Measurements from ENCODE around the gene SGTB.

SGTB gene

DNA sequence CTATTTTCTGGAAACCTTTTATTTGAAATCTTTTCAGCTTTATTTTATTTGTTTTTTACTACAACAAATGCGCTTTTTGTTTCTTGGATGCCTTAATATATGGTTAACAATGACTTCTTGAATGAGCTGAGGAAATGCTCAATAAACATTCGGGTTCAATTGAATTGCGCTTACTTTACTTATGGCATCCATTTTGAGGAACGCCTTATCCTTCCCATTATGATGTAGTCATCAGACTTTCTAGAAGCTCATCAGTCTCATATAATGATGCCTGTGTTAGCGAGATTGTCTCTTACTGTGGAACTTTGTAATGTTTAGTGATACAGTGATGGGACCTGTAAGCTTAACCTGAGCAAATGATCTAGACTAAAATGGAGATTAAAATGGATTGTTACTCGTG, 96.2 kb downstream of the SGTB start:
- Histone ChIP-seq H3K9me3 (ENCODE audit: insufficient read depth, low read length, severe bottlenecking) (no peaks in the 10 kb centered on the region), H3K79me2 (ENCODE audit: insufficient read depth, low read length) (peaks cover 92% of the 10 kb centered on the region), H3K4me3 (ENCODE audit: low read depth in 1 of 2, low read length in 2 of 2) (peak overlapping the region; percentile 98), H3K4me2 (ENCODE audit: insufficient read depth, low read length) (peak overlapping the region; percentile 88), H4K20me1 (ENCODE audit: insufficient read depth, low read length) (no peaks in the 10 kb centered on the region), H2AFZ (ENCODE audit: low read depth, low read length) (0 out of 2 replicates have a peak overlapping the region, but pooled peaks have one; percentile 88), H3K4me1 (ENCODE audit: insufficient read depth, low read length) (peaks cover 50% of the 10 kb centered on the region), H3K36me3 (ENCODE audit: insufficient read depth, low read length) (peaks cover 12% of the 10 kb centered on the region), H3K27me3 (ENCODE audit: insufficient read depth, low read length, poor library complexity) (no peaks in the 10 kb centered on the region), H3K9ac (ENCODE audit: low read depth, low read length) (peak overlapping the region; percentile 71), H3K27ac (ENCODE audit: low read length) (peak overlapping the region; percentile 95)
- TF ChIP-seq EZH2 (IDR thresholded peaks at IDR 0.05; ENCODE audit: borderline replicate concordance, low read depth, low read length, severe bottlenecking) (no peak), CTCF (IDR thresholded peaks at IDR 0.05; ENCODE audit: borderline replicate concordance, extremely low read depth, low read length, poor library complexity, severe bottlenecking) (no peak)
- no peak for DNase-seq
- ATAC-seq (ENCODE audit: insufficient read depth, low read depth) = no peak

- no peaks in the 10 kb centered on the region for H4K20me1 ChIP-seq (ENCODE audit: insufficient read depth, low read length)
- peak within 1 kb of the TSS; percentile 71 for H3K9ac ChIP-seq (ENCODE audit: low read depth, low read length)
- H3K36me3 ChIP-seq (ENCODE audit: insufficient read depth, low read length) = peaks cover 12% of the 10 kb centered on the region
- DNase-seq = peak; percentile 86
- peak within 1 kb of the TSS; percentile 98 for H2AFZ ChIP-seq (ENCODE audit: low read depth, low read length)
- H3K4me3 ChIP-seq (ENCODE audit: low read depth in 1 of 2, low read length in 2 of 2) = peak within 1 kb of the TSS; percentile 98
- peak; percentile 75 for ATAC-seq (ENCODE audit: insufficient read depth, low read depth)
- H3K4me2 ChIP-seq (ENCODE audit: insufficient read depth, low read length) = peak within 1 kb of the TSS; percentile 88
- H3K27ac ChIP-seq (ENCODE audit: low read length) = peak within 1 kb of the TSS; percentile 95
- H3K27me3 ChIP-seq (ENCODE audit: insufficient read depth, low read length, poor library complexity) = no peaks in the 10 kb centered on the region
- H3K79me2 ChIP-seq (ENCODE audit: insufficient read depth, low read length) = peaks cover 93% of the 10 kb centered on the region
- TF ChIP-seq CTCF (IDR thresholded peaks at IDR 0.05; ENCODE audit: borderline replicate concordance, extremely low read depth, low read length, poor library complexity, severe bottlenecking) = no peak
- no peak for TF ChIP-seq EZH2 (IDR thresholded peaks at IDR 0.05; ENCODE audit: borderline replicate concordance, low read depth, low read length, severe bottlenecking)
- no peaks in the 10 kb centered on the region for H3K9me3 ChIP-seq (ENCODE audit: insufficient read depth, low read length, severe bottlenecking)
- H3K4me1 ChIP-seq (ENCODE audit: insufficient read depth, low read length) = peaks cover 50% of the 10 kb centered on the region
Measured at GRCh38 chr5:65624571-65625555, 97.0 kb downstream of the SGTB start, which contains the start of the genes SHLD3 and TRAPPC13. Gene SHLD3, plus strand, starts transcription at chr5:65625027. Its CDS starts 4,561 bp downstream, at chr5:65629588. Gene TRAPPC13, plus strand, starts transcription at chr5:65625027. Its CDS starts 34 bp downstream, at chr5:65625061.

GRCh38 chr5:65624025-65624570, 97.8 kb downstream of the SGTB start, which contains the start of gene TRIM23:
Gene TRIM23, minus strand, starts transcription at chr5:65624333. Its CDS starts 59 bp downstream, at chr5:65624274.
- no peaks in the 10 kb centered on the region for H3K9me3 ChIP-seq (ENCODE audit: insufficient read depth, low read length, severe bottlenecking)
- TF ChIP-seq EZH2 (IDR thresholded peaks at IDR 0.05; ENCODE audit: borderline replicate concordance, low read depth, low read length, severe bottlenecking) (no peak), CTCF (IDR thresholded peaks at IDR 0.05; ENCODE audit: borderline replicate concordance, extremely low read depth, low read length, poor library complexity, severe bottlenecking) (peak; percentile 33)
- DNase-seq (peak; percentile 92), ATAC-seq (ENCODE audit: insufficient read depth, low read depth) (peak; percentile 97)
- H3K4me2 ChIP-seq (ENCODE audit: insufficient read depth, low read length) = peak within 1 kb of the TSS; percentile 88
- H3K27ac ChIP-seq (ENCODE audit: low read length) = peak within 1 kb of the TSS; percentile 95
- H3K9ac ChIP-seq (ENCODE audit: low read depth, low read length) = peak within 1 kb of the TSS; percentile 71
- H3K36me3 ChIP-seq (ENCODE audit: insufficient read depth, low read length) = peaks cover 5% of the 10 kb centered on the region; the same call in 1 of the 2 replicates
- peak within 1 kb of the TSS; percentile 98 for H2AFZ ChIP-seq (ENCODE audit: low read depth, low read length)
- H3K27me3 ChIP-seq (ENCODE audit: insufficient read depth, low read length, poor library complexity) = no peaks in the 10 kb centered on the region
- H3K79me2 ChIP-seq (ENCODE audit: insufficient read depth, low read length) = peaks cover 92% of the 10 kb centered on the region
- no peaks in the 10 kb centered on the region for H4K20me1 ChIP-seq (ENCODE audit: insufficient read depth, low read length)
- H3K4me3 ChIP-seq (ENCODE audit: low read depth in 1 of 2, low read length in 2 of 2) = peak within 1 kb of the TSS; percentile 98
- peaks cover 50% of the 10 kb centered on the region for H3K4me1 ChIP-seq (ENCODE audit: insufficient read depth, low read length)

All from DND-41 (cell line).